IMR-90 (cell line): ENCODE results near the gene FUCA2. TPM values are rescaled to one million over a fixed set of nuclear protein-coding genes. Genes with fewer than 3 reads are reported as not detected.

Experiments used
- ATAC-seq: fragments of 200-7000 bp; cut with Tn5 transposase; 2 replicates; pipeline ENCODE4 v1.9.1; 2020; ENCODE audit warnings: low read depth, mild to moderate bottlenecking, moderate library complexity
- BruUV-seq: library from RNA; stranded (reverse); fragments of 400-500 nt; replicated peaks from 2 replicates; lab custom pipeline; 2021; lab: Mats Ljungman, UMichigan
- CTCF ChIA-PET: fragments of 300-600 bp; formaldehyde crosslinking; extraction: SDS; loops from one replicate; lab custom pipeline; 2021; ENCODE audit warnings: antibody characterized with exemption; lab: Yijun Ruan, JAX
- POLR2A ChIA-PET: fragments of 300-600 bp; sonication (Branson Sonifier 250); formaldehyde crosslinking; loops from one replicate; lab custom pipeline; 2022; ENCODE audit warnings: antibody characterized with exemption; ENCODE audit not compliant: unreplicated experiment; lab: Charles Lee
- DNase-seq: peaks from one replicate; pipeline ENCODE4 v3.0.0; 2013
- H2AFZ ChIP-seq: replicated peaks from 2 replicates; pipeline ENCODE3; 2013; ENCODE audit warnings: low read length, mild to moderate bottlenecking; ENCODE audit not compliant: poor library complexity
- H2AK5ac ChIP-seq: 2 replicates; pipeline ENCODE4 v1.6.1; 2013; ENCODE audit warnings: low read depth, low read length, inconsistent platforms
- H2AK9ac ChIP-seq: replicated peaks from 2 replicates; pipeline ENCODE3; 2013; ENCODE audit warnings: mild to moderate bottlenecking, low read depth, low read length, moderate library complexity; ENCODE audit not compliant: poor library complexity
- H2BK120ac ChIP-seq: 2 replicates; pipeline ENCODE4 v1.6.1; 2013; ENCODE audit warnings: low read depth, low read length, inconsistent platforms
- H2BK15ac ChIP-seq: 3 replicates; pipeline ENCODE4 v1.6.1; 2013; ENCODE audit warnings: low read depth, low read length, inconsistent platforms
- H2BK20ac ChIP-seq: 2 replicates; pipeline ENCODE4 v1.6.1; 2013; ENCODE audit warnings: low read depth, mild to moderate bottlenecking, inconsistent platforms, low read length, moderate library complexity
- H2BK5ac ChIP-seq: 2 replicates; pipeline ENCODE4 v1.6.1; 2013; ENCODE audit warnings: mild to moderate bottlenecking, low read depth, low read length, inconsistent platforms; ENCODE audit not compliant: poor library complexity, severe bottlenecking
- H3K14ac ChIP-seq: replicated peaks from 2 replicates; pipeline ENCODE4 v1.6.1; 2013; ENCODE audit warnings: low read depth, low read length, inconsistent platforms
- H3K18ac ChIP-seq: 2 replicates; pipeline ENCODE4 v1.6.1; 2013; ENCODE audit warnings: low read depth, low read length, control low read depth
- H3K23ac ChIP-seq: 2 replicates; pipeline ENCODE4 v1.6.1; 2013; ENCODE audit warnings: low read depth, low read length, inconsistent platforms
- H3K27ac ChIP-seq: 2 replicates; pipeline ENCODE4 v1.5.1; 2013; ENCODE audit warnings: mild to moderate bottlenecking, control low read depth, low read length; ENCODE audit not compliant: insufficient read depth
- H3K27me3 ChIP-seq: 2 replicates; pipeline ENCODE4 v1.6.1; 2013; ENCODE audit warnings: low read length; ENCODE audit not compliant: control insufficient read depth, insufficient read depth
- H3K36me3 ChIP-seq: 2 replicates; pipeline ENCODE4 v1.6.1; 2013; ENCODE audit warnings: low read length, mixed read lengths; ENCODE audit not compliant: control insufficient read depth, insufficient read depth
- H3K4ac ChIP-seq: 2 replicates; pipeline ENCODE4 v1.6.1; 2013; ENCODE audit warnings: low read depth, low read length, inconsistent platforms
- H3K4me1 ChIP-seq: 2 replicates; pipeline ENCODE4 v1.6.1; 2013; ENCODE audit warnings: low read length, mixed read lengths; ENCODE audit not compliant: control insufficient read depth, insufficient read depth
- H3K4me2 ChIP-seq: 2 replicates; pipeline ENCODE4 v1.6.1; 2013; ENCODE audit warnings: low read depth, mild to moderate bottlenecking, control low read depth, low read length, moderate library complexity
- H3K4me3 ChIP-seq: 2 replicates; pipeline ENCODE4 v1.5.1; 2013; ENCODE audit warnings: low read depth, mild to moderate bottlenecking, control low read depth, low read length, moderate library complexity; ENCODE audit not compliant: insufficient read depth
- H3K56ac ChIP-seq: 2 replicates; pipeline ENCODE4 v1.6.1; 2013; ENCODE audit warnings: low read length, inconsistent platforms; ENCODE audit not compliant: insufficient read depth; ENCODE audit errors: extremely low read depth
- H3K79me1 ChIP-seq, 2 experiments: 2 replicates each; pipeline ENCODE4 v1.6.1; 2013; ENCODE audit warnings: low read length in 2 of 2, inconsistent platforms in 1 of 2, low read depth in 1 of 2
- H3K9ac ChIP-seq: 2 replicates; pipeline ENCODE4 v1.6.1; 2013; ENCODE audit warnings: low read depth, low read length, control low read depth
- H3K9me1 ChIP-seq: 2 replicates; pipeline ENCODE4 v1.6.1; 2013; ENCODE audit warnings: low read length, inconsistent platforms; ENCODE audit not compliant: insufficient read depth
- H3K9me3 ChIP-seq: 2 replicates; pipeline ENCODE4 v1.6.1; 2013; ENCODE audit warnings: low read length; ENCODE audit not compliant: control insufficient read depth, insufficient read depth
- H4K20me1 ChIP-seq: 2 replicates; pipeline ENCODE4 v1.6.1; 2013; ENCODE audit warnings: low read length, inconsistent platforms; ENCODE audit not compliant: insufficient read depth
- H4K5ac ChIP-seq: 2 replicates; pipeline ENCODE4 v1.6.1; 2013; ENCODE audit warnings: mild to moderate bottlenecking, low read depth, low read length, control low read depth
- H4K8ac ChIP-seq, 2 experiments: 2 replicates each; pipeline ENCODE4 v1.6.1; 2013; ENCODE audit warnings: low read depth in 2 of 2, low read length in 2 of 2, control low read depth in 1 of 2, inconsistent platforms in 1 of 2
- H4K91ac ChIP-seq: 2 replicates; pipeline ENCODE4 v1.6.1; 2013; ENCODE audit warnings: low read depth, low read length, inconsistent platforms; ENCODE audit not compliant: insufficient read depth
- BHLHE40 ChIP-seq: fragments of 150-350 bp; IDR thresholded peaks from 2 replicates; pipeline ENCODE4 v1.6.1; 2016; ENCODE audit warnings: mild to moderate bottlenecking, low read depth, low read length
- CHD1 ChIP-seq: IDR thresholded peaks from 2 replicates; pipeline ENCODE4 v1.6.1; 2012; ENCODE audit warnings: low read depth, low read length, improper control_type of control experiment
- FOS ChIP-seq: fragments of 150-350 bp; IDR thresholded peaks from 2 replicates; pipeline ENCODE4 v1.6.1; 2016; ENCODE audit warnings: low read depth, low read length
- MAFK ChIP-seq: IDR thresholded peaks from 2 replicates; pipeline ENCODE4 v1.6.1; 2012; ENCODE audit warnings: low read depth, low read length, improper control_type of control experiment
- NFE2L2 ChIP-seq: fragments of 150-350 bp; IDR thresholded peaks from 2 replicates; pipeline ENCODE4 v1.6.1; 2016; ENCODE audit warnings: low read depth, mild to moderate bottlenecking, low read length
- WGBS, 2 experiments: methylation state at CpG; one replicate each; pipeline versions ENCODE4 v1.1.5 to v1.1.7; 2013; ENCODE audit warnings: missing lambda C conversion rate in 2 of 2; ENCODE audit not compliant: insufficient read length in 1 of 2; ENCODE audit errors: extremely low coverage in 2 of 2; 5-methylcytosine and 5-hydroxymethylcytosine counted together
- dilution Hi-C: fragments of 300-500 bp; cut with HindIII; formaldehyde crosslinking; loops from one replicate; pipeline ENCODE4 v1.14.3; 2018; ENCODE audit warnings: low sequenced_read_pairs; ENCODE audit not compliant: unreplicated experiment
- in situ Hi-C: fragments of 300-500 bp; cut with MboI; formaldehyde crosslinking; loops from 3 replicates; pipeline ENCODE4 v1.14.3; 2019; ENCODE audit warnings: low sequenced_read_pairs, inconsistent platforms, mixed read lengths
- intact Hi-C: fragments of 100-400 bp; cut with micrococcal nuclease; formaldehyde crosslinking; loops from 2 replicates; pipeline ENCODE4 v1.10.0; 2022
- polyA plus RNA-seq, 3 experiments: library from polyadenylated mRNA; depleted of rRNA; stranded (reverse); fragments of >200 nt; gene quantifications; 2 replicates each; pipeline ENCODE4 v1.2.3, GENCODE V29; 2012; ENCODE audit warnings: low replicate concordance in 1 of 3
- total RNA-seq: library from RNA; depleted of rRNA; stranded (reverse); fragments of >200 nt; gene quantifications from 2 replicates; pipeline ENCODE4 v1.2.3, GENCODE V29; 2012

The FUCA2 gene
- total and polyA plus RNA-seq, 2 of the 4 experiments (the other 2 are of a cell fraction) = 44.1 to 47.4 TPM

DNA sequence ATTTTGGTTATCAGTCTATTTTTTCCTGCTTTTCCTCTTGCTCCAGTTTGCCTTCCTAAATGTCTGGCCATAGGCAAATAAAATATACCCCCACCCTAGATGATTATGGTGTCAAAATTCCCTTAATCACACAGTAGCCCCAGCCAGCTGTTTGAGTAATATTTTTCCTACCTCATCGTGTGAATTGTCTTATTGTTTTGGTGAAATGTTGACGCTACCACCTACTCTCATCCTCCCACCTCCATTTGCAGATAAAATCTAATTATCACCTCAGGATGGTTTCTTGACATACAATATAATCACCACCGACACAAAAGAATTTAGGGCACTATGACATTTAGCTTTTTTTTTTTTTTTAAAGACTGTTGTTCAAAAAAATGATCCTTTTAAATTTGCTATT lies 44.1 kb upstream of the FUCA2 start:
- BruUV-seq = no TSS peak
- Histone ChIP-seq H4K8ac (peak overlapping the region in 1 of 2 experiments; percentile 43; a peak in 2 of 4 replicates), H3K36me3 (no peaks in the 10 kb centered on the region), H2AK9ac (no peak overlapping the region), H3K9me3 (no peaks in the 10 kb centered on the region), H3K23ac (no peak overlapping the region), H3K4me2 (no peak overlapping the region), H2BK5ac (peak overlapping the region; percentile 10), H3K18ac (no peak overlapping the region; the same call in none of the 2 replicates), H2BK20ac (peak overlapping the region; percentile 31; the same call in 1 of the 2 replicates), H2AFZ (no peak overlapping the region), H3K4ac (no peak overlapping the region), H3K14ac (no peak overlapping the region; the same call in 1 of the 2 replicates), H3K27ac (no peak overlapping the region), H2BK15ac (0 out of 3 replicates have a peak overlapping the region, but pooled peaks have one; percentile 35), H3K4me1 (no peaks in the 10 kb centered on the region; the same call in 1 of the 2 replicates), H3K4me3 (no peak overlapping the region), H4K91ac (no peak overlapping the region), H3K9ac (no peak overlapping the region), H3K56ac (no peak overlapping the region), H2AK5ac (no peak overlapping the region), H3K9me1 (peaks cover 5% of the 10 kb centered on the region; the same call in 1 of the 2 replicates), H3K27me3 (no peaks in the 10 kb centered on the region), H4K5ac (peak overlapping the region; percentile 50; the same call in 1 of the 2 replicates), H3K79me1 (peaks cover 3 to 21% of the 10 kb centered on the region in 2 experiments; a peak in 3 of 4 replicates), H2BK120ac (peak overlapping the region; percentile 33; the same call in 1 of the 2 replicates), H4K20me1 (no peaks in the 10 kb centered on the region)
- ATAC-seq (no peak), DNase-seq (no peak)
- intact Hi-C loops (loop anchor here (5.0 kb wide), 1 partner anchor 103 kb away; the partner anchor contains the start of genes ADAT2 and PEX3), in situ Hi-C loops (no loop called here), dilution Hi-C loops (no loop called here)
- TF ChIP-seq CHD1 = no peak
- no peak for TF ChIP-seq NFE2L2
- TF ChIP-seq FOS = no peak
- TF ChIP-seq BHLHE40 = no peak
- TF ChIP-seq MAFK = no peak
- ChIA-PET CTCF (interaction anchor here (0.5 kb wide), 1 partner anchor 712 kb away, joined by 3 read pairs; no protein-coding TSS in a partner anchor), POLR2A (no interaction called here)
- no CpG with 5 or more reads among the region's 3 CpGs for WGBS, 2 experiments
